Transverse colon (tissue), 4 donors: ENCODE measurements around the gene GSC2. TPM values are rescaled to one million over a fixed set of nuclear protein-coding genes. Genes with fewer than 3 reads are reported as not detected.

Experiments used
- DNase-seq: peaks from one replicate; pipeline ENCODE4 v3.0.0-alpha.2; 2019
- H3K27ac ChIP-seq, 4 donors: fragments of 200-600 bp; sonication (generic); 2 replicates each; pipeline ENCODE4 v1.5.1; 2016 to 2018; ENCODE audit warnings: inconsistent platforms in 4 of 4
- H3K27me3 ChIP-seq: fragments of 200-600 bp; sonication (generic); 2 replicates; pipeline ENCODE4 v1.5.1; 2017; ENCODE audit warnings: inconsistent platforms
- H3K36me3 ChIP-seq, 4 donors: fragments of 200-600 bp; sonication (generic); 2 replicates each; pipeline ENCODE4 v1.5.1; 2017 to 2019; ENCODE audit warnings: inconsistent platforms in 4 of 4
- H3K4me1 ChIP-seq, 4 donors: fragments of 200-600 bp; sonication (generic); 2 replicates each; pipeline ENCODE4 v1.5.1; 2017 to 2020; ENCODE audit warnings: inconsistent platforms in 4 of 4
- H3K4me3 ChIP-seq, 4 donors: fragments of 200-600 bp; sonication (generic); 1 replicate in 1 of 4; 2 replicates in 3 of 4; pipeline versions ENCODE4 v1.5.1 to v1.6.1; 2017 to 2019; ENCODE audit warnings: inconsistent platforms in 4 of 4
- H3K9me3 ChIP-seq, 2 donors: fragments of 200-600 bp; sonication (generic); 2 replicates each; pipeline ENCODE4 v1.5.1; 2017 to 2019; ENCODE audit warnings: inconsistent platforms in 2 of 2
- CTCF ChIP-seq, 5 experiments: fragments of 200-600 bp in 3 of 5; fragments of 450-650 bp in 2 of 5; sonication (generic) in 3 of 5; IDR thresholded peaks; 1 replicate in 2 of 5; 2 replicates in 3 of 5; pipeline ENCODE4 v1.5.1; 2016 to 2017; ENCODE audit warnings: antibody characterized with exemption in 5 of 5, inconsistent platforms in 3 of 5, mild to moderate bottlenecking in 2 of 5, moderate library complexity in 1 of 5
- EP300 ChIP-seq: sonication (generic); formaldehyde crosslinking; IDR thresholded peaks from one replicate; pipeline ENCODE4 v1.6.1; 2017; ENCODE audit warnings: antibody characterized with exemption, low read depth
- POLR2A ChIP-seq: fragments of 450-650 bp; IDR thresholded peaks from one replicate; pipeline ENCODE4 v1.6.1; 2016; ENCODE audit warnings: antibody characterized with exemption, mild to moderate bottlenecking, moderate library complexity
- POLR2AphosphoS5 ChIP-seq, 3 donors: sonication (generic); formaldehyde crosslinking; IDR thresholded peaks; one replicate each; pipeline ENCODE4 v1.6.1; 2016; ENCODE audit warnings: antibody characterized with exemption in 3 of 3
- WGBS, 2 donors: methylation state at CpG; one replicate each; pipeline ENCODE4 v1.1.5; 2018; ENCODE audit warnings: low coverage in 1 of 2; 5-methylcytosine and 5-hydroxymethylcytosine counted together
- in situ Hi-C, 4 donors: fragments of 200-750 bp; cut with MboI; loops; one replicate each; pipeline versions ENCODE4 v1.15.0 to v1.15.1; 2017; ENCODE audit warnings: low sequenced_read_pairs in 3 of 4, low pct_ligation_motif_present in 1 of 4, low pct_unique_long_range_greater_than_20kb in 1 of 4
- intact Hi-C: fragments of 100-400 bp; cut with DNase I; formaldehyde crosslinking; loops from one replicate; pipeline ENCODE4 v1.15.1; 2023; ENCODE audit warnings: low total_unique reads
- total RNA-seq, 4 donors: library from RNA; depleted of rRNA; stranded (reverse); fragments of >200 nt; gene quantifications; one replicate each; pipeline ENCODE4 v1.1.0, GENCODE V29; 2016

The GSC2 gene
- total RNA-seq, 4 donors from 2014 or later: not detected

GRCh38 chr22:19120829-19121630, 29.1 kb downstream of the GSC2 start:
- Histone ChIP-seq H3K27ac (peak overlapping the region; percentile 94 to 97 (median 96)), H3K36me3 (no peaks in the 10 kb centered on the region), H3K4me3 (peak overlapping the region; percentile 62 to 93 (median 70)), H3K9me3 (no peaks in the 10 kb centered on the region), H3K4me1 (peaks cover 21 to 52% (median 48%) of the 10 kb centered on the region in 4 donors), H3K27me3 (no peaks in the 10 kb centered on the region)
- in situ Hi-C loops (no loop called here), intact Hi-C loops (no loop called here)
- TF ChIP-seq CTCF (IDR thresholded peaks at IDR 0.05): no peak
- no peak for TF ChIP-seq EP300
- peak in 2 of 3 donors; percentile 75 to 85 for TF ChIP-seq POLR2AphosphoS5 (IDR thresholded peaks at IDR 0.05)
- TF ChIP-seq POLR2A: peak; percentile 64
- 8 to 18% methylated on average over 5 to 23 of the region's 23 CpGs for WGBS, 2 donors
- peak; percentile 80 for DNase-seq

GRCh38 chr22:19119949-19120348, 30.1 kb downstream of the GSC2 start:
- H3K4me1 ChIP-seq: peaks cover 21 to 52% (median 49%) of the 10 kb centered on the region in 4 donors

GRCh38 chr22:19118329-19118880, 31.7 kb downstream of the GSC2 start:
- in situ Hi-C loops: no loop called here
- Histone ChIP-seq H3K9me3 (no peaks in the 10 kb centered on the region), H3K27me3 (no peaks in the 10 kb centered on the region), H3K4me1 (peaks cover 21 to 52% (median 49%) of the 10 kb centered on the region in 4 donors), H3K4me3 (no peak overlapping the region), H3K27ac (no peak overlapping the region), H3K36me3 (no peaks in the 10 kb centered on the region)
- 67 to 74% methylated on average over 1 to 4 of the region's 4 CpGs for WGBS, 2 donors
- TF ChIP-seq CTCF (IDR thresholded peaks at IDR 0.05) (no peak), EP300 (no peak), POLR2AphosphoS5 (IDR thresholded peaks at IDR 0.05) (no peak), POLR2A (no peak)
- DNase-seq: no peak
- intact Hi-C loops: no loop called here

More at GRCh38 chr22:19119949-19120348, 30.1 kb downstream of the GSC2 start:
- no peak for TF ChIP-seq POLR2A
- TF ChIP-seq POLR2AphosphoS5 (IDR thresholded peaks at IDR 0.05): no peak
- TF ChIP-seq EP300: no peak
- no peak for TF ChIP-seq CTCF (IDR thresholded peaks at IDR 0.05)
- Histone ChIP-seq H3K27ac (peak overlapping the region in 2 of 4 donors; percentile 95 to 97), H3K4me3 (no peak overlapping the region), H3K9me3 (no peaks in the 10 kb centered on the region), H3K27me3 (no peaks in the 10 kb centered on the region), H3K36me3 (no peaks in the 10 kb centered on the region)
- in situ Hi-C loops (no loop called here), intact Hi-C loops (no loop called here)
- 86 to 91% methylated on average over 4 to 8 of the region's 8 CpGs for WGBS, 2 donors
- no peak for DNase-seq

GRCh38 chr22:19117111-19117512, 33.0 kb downstream of the GSC2 start:
- 57% methylated on average over 9 of the region's 9 CpGs; no CpG with 5 or more reads in 1 of the 2 donors for WGBS, 2 donors
- in situ Hi-C loops (no loop called here), intact Hi-C loops (no loop called here)
- Histone ChIP-seq H3K4me3 (no peak overlapping the region), H3K9me3 (no peaks in the 10 kb centered on the region), H3K27ac (peak overlapping the region in 1 of 4 donors; percentile 18), H3K4me1 (peaks cover 21 to 46% (median 43%) of the 10 kb centered on the region in 4 donors), H3K36me3 (no peaks in the 10 kb centered on the region), H3K27me3 (no peaks in the 10 kb centered on the region)
- TF ChIP-seq POLR2AphosphoS5 (IDR thresholded peaks at IDR 0.05): no peak
- no peak for TF ChIP-seq EP300
- TF ChIP-seq POLR2A: no peak
- TF ChIP-seq CTCF (IDR thresholded peaks at IDR 0.05): no peak
- peak; percentile 52 for DNase-seq
